NAMALWA (cell line): Measurements from ENCODE around the gene KRT85.

Source experiments
- DNase-seq: peaks from one replicate; pipeline ENCODE4 v3.0.0-alpha.2; 2015; ENCODE audit warnings: low spot score

Gene KRT85

GRCh38 chr12:52364901-52365489 is 2.3 kb downstream of the KRT85 start:
- no peak for DNase-seq

DNA sequence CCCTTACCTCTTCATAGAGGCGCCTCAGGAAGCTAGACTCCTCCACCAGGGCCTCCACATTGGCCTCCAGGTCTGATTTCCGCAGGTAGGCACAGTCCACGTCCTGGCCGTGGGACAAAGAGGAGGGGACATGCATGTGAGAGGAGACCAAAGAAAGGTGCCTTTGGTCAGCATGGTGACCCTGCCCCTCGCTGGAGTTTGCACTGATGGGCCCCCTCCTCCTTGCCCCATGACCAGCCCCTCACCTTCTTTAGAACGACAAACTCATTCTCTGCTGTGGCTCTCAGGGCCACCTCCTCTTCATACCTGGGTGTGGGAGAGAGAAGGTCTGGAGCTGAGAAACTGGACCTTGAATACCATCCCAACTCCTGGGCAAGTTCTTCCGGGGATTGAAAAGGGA is 3.2 kb downstream of the KRT85 start:
- no peak for DNase-seq

DNA sequence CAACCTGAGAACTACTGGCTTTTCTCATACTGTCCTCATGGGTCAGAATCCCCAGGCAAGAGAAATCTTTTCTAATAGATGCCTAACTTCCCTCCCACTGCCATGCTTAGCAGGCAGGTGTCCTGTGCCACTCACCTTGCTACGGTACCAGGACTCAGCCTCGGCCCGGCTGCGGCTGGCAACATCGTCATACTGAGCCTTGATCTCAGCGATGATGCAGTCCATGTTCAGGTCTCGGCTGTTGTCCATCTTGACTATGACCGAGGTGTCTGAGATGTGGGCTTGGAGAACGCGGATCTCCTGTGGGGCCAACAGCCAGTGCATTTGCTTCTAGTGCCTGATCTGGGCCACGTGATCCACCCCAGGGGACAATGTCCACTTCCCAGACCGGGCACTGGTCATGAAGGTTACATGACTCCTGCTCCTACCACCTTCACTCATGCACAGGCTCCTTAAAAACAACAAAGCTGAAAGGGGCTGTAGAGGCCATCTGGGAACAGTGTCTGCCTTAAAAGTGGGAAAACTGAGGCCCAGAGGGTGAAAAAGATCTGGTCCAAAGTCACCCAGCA is 4.1 kb downstream of the KRT85 start:
- DNase-seq, result no peak

DNA sequence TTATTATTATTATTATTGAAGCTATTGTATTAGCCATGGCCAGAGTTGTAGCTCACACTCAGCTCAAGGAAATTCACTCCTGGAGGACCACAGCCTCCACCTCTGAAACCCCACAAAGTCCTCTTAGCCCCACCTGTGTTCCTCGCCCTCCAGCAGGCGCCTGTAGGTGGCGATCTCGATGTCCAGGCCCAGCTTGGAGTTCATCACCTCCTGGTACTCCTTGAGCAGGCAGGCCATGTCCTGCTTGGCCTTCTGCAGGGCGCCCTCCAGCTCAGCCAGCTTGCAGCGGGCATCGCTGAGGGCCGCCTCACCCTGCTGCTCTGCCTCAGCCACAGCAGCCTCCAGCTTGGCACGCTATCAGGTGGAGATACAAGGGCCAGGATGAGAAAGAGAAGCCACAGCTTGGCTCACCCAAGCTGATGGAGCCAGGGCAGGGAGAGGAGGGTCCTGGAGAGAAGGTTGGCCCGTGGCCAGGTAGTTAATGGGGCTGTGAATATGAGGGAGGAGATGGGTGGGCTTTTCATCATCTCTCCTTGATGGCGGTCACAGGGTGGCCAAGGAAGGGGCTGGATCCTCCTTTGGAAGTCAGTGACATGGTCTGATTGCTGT is 5.1 kb downstream of the KRT85 start:
- peak; percentile 26 for DNase-seq

DNA sequence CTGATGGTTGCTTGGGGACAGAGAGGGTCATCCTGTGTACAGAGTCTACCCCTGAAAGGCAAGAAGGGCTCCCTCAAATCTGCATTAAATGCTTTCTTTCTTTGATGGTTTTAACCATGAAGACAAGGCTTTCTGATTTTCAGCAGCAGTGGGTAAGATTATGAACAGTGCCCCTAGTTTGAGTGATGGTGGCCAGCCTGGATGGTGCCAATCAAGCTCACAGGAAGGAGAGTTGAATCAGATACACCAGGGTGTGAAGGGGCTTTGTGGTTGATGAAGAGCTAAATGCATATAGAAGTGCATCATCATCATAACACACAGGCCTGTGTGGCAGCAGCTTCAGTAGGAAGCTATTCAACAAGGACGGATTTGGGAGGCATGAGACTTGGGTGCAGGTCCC is 5.7 kb downstream of the KRT85 start:
- DNase-seq, result no peak

DNA sequence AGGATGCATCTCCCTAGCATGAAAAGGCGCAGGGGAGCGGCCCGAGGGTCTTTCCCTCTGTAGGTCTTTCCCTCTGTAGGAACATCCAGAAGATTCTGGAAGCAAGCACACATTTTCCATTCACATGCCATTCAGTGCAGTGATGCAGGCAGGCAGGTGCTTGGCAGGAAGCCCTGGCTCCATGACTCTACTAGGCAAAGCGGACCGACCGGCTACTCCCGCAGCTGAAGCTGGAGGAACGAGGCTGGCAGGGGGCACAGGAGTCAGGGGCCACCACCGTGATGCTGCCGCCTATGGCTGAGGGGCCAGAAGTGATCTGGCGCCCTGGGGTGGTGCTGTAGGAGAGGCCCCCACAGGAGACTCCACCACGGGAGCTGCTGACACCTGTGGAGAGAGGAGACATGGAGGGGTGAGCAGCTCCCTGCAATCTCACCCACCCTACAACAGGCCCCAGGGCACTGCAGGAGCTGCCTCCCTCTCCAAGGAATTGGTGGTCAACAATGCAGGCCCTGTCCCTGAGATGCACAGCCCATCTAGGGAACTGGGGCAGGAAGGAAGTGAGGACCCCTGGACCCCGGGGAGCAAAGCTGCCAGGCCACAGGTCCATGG is 6.5 kb downstream of the KRT85 start:
- no peak for DNase-seq

GRCh38 chr12:52360106-52360662 is 7.1 kb downstream of the KRT85 start:
- DNase-seq, result no peak

DNA sequence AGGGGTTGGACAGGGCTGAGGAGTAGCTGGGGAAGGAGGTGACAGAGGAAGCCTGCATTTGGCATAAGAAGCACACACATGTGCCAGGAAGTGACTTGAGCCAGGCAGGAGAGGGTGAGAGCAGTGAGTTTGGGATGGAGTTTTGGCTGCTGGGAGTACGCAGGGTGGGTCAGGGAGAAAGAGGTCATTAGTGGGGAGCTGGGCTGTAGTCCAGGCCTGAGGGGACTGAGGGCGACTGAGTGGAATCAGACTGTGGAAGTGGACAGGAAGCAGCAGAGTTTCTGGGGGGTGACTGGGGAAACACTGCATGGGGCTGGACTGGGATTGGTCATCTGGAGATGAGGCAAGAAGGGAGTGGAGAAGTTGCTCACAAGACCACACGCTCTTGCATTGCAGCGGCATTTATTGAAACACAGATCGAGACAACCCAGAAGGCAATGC is 7.6 kb downstream of the KRT85 start:
- DNase-seq, result no peak

DNA sequence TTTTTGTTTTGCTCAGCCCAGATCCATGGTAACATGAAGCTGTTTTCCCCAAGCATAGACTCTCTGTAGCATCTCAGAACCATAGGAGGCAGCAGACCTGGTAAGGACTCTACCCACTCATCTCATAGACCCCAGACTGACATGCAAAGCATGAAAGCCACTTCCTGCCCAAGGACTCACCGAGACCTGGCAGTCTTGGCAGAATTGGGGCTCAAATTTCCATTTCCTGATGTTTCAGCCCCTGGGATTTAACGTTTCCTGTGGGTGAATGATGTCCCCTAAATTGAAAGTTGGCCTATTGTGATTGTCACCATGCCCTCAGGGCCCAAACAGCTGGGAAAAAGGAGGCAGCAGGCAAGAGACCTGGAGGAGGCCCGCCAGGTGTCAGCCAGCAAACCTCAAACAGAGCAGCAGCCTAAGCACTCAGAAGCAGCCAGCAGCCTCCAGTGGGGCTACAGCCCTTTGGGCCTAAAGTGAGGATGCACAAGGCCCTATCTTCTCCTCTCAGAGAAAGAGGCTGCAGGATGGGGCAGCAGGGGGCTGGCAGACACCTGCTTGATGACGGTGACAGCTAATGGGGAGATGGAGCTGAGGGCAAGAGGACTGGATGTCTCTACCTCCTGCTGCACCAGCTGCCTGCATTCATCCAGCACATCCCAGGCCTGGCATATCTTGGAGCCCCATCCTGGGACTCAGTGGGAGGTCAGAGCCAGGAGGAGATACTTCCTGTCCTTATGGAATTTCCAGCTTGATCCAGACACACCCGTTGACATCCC is 8.5 kb downstream of the KRT85 start:
- peak; percentile 79 for DNase-seq

GRCh38 chr12:52356762-52357580 is 10.3 kb downstream of the KRT85 start:
- DNase-seq, result no peak

DNA sequence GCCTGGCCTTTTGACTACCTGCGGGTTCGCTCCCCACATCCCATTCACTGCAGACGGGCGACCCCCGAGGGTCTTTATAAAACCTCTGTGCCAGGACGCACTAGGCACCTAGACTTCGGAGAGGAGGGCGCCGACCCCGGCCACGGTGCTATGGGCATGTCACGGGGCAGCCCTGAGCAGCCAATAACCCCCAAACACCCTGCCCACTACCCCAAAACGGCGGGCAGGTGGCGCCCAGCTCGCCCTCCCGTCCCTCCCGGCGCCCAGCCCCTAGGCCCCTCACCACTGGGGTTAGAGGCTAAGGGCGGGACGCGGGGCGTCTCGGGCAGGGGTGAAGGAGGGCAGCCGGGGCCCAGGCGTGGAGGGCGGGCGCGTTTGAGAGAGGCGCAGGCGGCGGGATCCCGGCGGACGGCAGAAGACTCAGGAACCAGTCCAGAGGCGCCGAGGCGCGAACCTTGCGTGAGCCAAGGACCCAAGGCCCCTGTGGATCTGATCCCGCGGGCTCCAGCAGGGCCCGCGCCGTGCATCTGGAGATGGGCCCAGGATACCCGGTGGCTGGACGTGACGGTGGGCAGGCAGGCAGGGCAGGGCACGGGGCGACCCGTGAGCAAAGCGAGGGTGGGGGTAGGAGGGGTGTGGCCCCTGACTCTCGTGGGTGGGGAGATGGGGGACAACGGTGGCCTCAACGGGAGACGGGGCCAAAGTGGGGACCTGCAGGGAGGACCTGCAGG is 11.1 kb downstream of the KRT85 start:
- no peak for DNase-seq

DNA sequence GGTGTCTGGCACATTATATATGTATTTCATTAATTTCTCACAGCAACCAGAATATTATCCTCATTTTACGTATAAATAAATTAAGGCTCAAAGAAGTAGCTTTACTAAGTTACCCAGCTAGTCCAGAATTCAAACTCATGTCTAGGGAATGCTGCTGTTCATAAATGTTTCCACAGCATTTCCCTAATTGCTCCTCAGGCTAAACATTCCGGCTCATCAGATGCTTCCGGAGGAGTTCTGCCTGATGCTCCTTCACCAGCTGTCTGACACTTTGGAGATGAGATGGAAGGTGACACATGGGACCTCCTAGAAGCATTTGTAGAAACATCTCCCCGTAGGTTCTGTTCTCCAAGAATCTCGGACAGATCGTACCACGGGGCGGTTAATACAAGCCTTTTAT is 12.1 kb downstream of the KRT85 start:
- no peak for DNase-seq

DNA sequence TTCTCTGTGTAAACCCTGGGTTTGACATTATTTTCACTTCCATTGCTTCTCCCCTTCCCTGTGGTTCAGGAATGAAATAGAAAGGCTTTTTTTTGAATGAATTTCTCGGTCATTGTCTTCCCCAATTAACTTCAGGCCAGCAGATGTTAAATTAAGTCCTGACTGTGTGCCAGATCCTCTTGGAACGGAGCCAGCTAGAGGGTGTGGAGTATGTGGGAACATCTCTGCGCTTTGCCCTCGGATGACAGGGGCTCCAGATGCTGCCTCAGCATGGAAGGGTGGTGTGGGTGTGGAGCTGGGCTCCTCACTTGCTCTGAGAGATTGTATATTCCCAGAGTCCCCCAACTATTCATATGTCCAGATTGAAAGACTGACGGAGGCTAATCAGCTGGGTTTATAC is 13.1 kb downstream of the KRT85 start:
- no peak for DNase-seq

DNA sequence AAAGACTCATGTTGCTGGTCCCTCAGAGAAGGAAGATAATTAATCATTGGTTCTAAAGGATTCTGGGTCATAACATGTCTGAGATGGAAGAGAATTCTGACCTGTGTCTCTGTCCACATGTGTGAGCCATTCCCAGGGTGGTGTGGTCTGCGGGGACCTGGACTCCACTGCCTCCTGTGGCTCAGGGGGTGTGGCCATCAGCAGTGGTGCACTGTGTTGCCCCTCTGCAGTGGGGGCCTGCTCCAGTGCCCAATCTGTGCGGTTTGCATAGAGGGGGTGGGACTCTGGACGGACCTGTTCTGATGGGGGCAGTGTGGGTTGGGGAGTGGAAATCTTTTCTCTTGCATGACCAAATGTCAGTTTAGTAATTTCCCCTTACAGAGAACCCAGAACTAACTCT is 13.5 kb downstream of the KRT85 start:
- DNase-seq, result no peak

GRCh38 chr12:52352951-52353350 is 14.3 kb downstream of the KRT85 start:
- DNase-seq, result no peak

GRCh38 chr12:52351196-52352059 is 15.9 kb downstream of the KRT85 start:
- DNase-seq, result no peak

DNA sequence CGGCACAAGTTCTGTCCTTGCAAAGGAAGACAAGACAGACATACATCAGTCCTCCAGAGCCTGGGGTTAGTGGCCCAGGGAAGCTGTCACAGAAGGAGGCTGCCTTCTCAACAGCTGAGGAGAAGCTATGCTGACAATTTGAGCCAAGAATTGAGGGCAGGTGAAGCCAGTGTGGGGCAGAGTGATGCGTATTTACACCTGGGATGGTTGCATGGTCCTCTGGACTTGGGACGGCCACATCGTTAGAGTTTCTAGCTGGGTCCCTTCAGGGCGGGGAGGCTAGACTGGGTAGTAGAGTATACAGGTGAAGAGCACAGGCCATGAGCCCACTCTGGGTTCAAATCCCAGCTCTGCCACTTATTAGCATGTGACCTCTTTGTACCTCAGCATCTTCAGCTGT is 16.5 kb downstream of the KRT85 start:
- no peak for DNase-seq

GRCh38 chr12:52350021-52350620 is 17.2 kb downstream of the KRT85 start:
- DNase-seq, result no peak

DNA sequence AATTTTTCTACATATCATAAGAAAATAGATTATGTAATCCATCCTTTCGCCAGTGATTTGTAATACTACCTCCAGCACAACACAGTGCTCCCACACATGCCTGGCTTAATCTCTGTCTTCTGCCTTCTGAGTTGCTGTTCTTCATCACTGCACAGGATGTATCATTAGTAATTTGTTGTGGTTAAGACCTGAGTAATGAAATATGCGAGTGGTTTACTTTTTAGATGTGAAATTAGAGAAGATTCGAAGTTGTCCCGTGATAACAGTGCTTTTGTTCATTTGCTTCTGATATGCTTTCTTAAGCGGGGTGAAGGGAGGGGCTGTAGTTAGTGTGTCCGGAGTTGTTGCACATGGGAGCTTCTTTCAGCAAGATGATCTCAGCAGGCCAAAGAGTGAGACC is 18.1 kb downstream of the KRT85 start:
- DNase-seq, result no peak
